ENCODE data around the gene PURB.
A peak's percentile ranks its signal among the peaks of the same experiment; 100 is the strongest.

PURB gene

GRCh38 chr7:44853391-44853790, 31.9 kb downstream of the PURB start:
- no peak for TF ChIP-seq CTCF (IDR thresholded peaks at IDR 0.05)

GRCh38 chr7:44852590-44852989, 32.7 kb downstream of the PURB start:
- TF ChIP-seq CTCF (IDR thresholded peaks at IDR 0.05): no peak

- no peak for TF ChIP-seq CTCF (IDR thresholded peaks at IDR 0.05)
Measured at GRCh38 chr7:44849885-44850544, 35.3 kb downstream of the PURB start.

- no peak for TF ChIP-seq CTCF (IDR thresholded peaks at IDR 0.05)
Measured at GRCh38 chr7:44849259-44849884, 36.0 kb downstream of the PURB start.

- no peak; the same call in none of the 2 replicates for TF ChIP-seq CTCF (IDR thresholded peaks at IDR 0.05)
Measured at GRCh38 chr7:44847920-44848634, 37.3 kb downstream of the PURB start, which contains the start of gene H2AZ2. H2AZ2 (minus strand) TSS chr7:44848087; CDS start chr7:44847971, 116 bp downstream.

- TF ChIP-seq CTCF (IDR thresholded peaks at IDR 0.05): peak; percentile 85
Measured at GRCh38 chr7:44847509-44847919, 37.8 kb downstream of the PURB start.

GRCh38 chr7:44846816-44847508, 38.4 kb downstream of the PURB start:
- TF ChIP-seq CTCF (IDR thresholded peaks at IDR 0.05): no peak
